ENCODE results near the gene ZBTB46.

The ZBTB46 gene

DNA sequence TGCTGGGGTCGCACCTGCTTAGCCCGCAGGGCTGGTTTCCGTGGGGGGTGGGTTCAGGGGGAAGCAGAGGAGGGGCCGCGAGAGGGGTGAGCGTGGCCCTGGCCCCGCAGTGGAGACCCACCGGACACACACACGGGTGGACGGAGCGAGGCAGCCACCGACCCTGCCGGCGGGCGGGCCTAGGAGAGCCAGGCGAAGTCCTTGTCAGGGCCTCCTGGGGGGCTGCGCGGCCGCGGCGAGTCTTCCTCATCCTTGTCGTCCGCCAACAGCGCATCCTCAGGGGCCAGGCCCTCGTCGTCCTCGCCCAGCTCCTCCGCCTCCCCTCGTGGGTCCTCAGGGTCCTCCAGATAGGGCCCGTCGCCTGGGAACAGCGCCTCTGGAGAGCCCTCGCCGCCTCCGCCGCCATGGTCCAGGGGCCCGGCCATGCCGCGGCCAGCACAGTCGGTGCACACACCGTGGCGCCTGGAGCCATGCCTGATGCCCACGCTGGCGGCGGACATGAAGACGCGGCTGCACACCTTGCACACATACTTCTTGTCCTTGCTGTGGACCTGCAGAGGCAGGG, 84.2 kb downstream of the ZBTB46 start:
- TF ChIP-seq SIN3A (IDR thresholded peaks at IDR 0.05; ENCODE audit: borderline replicate concordance, insufficient read depth, low read length) (no peak), POLR2AphosphoS5 (IDR thresholded peaks at IDR 0.05; ENCODE audit: low read depth, low read length) (no peak), TAF1 (IDR thresholded peaks at IDR 0.05; ENCODE audit: borderline replicate concordance, insufficient read depth, low read length) (no peak)

DNA sequence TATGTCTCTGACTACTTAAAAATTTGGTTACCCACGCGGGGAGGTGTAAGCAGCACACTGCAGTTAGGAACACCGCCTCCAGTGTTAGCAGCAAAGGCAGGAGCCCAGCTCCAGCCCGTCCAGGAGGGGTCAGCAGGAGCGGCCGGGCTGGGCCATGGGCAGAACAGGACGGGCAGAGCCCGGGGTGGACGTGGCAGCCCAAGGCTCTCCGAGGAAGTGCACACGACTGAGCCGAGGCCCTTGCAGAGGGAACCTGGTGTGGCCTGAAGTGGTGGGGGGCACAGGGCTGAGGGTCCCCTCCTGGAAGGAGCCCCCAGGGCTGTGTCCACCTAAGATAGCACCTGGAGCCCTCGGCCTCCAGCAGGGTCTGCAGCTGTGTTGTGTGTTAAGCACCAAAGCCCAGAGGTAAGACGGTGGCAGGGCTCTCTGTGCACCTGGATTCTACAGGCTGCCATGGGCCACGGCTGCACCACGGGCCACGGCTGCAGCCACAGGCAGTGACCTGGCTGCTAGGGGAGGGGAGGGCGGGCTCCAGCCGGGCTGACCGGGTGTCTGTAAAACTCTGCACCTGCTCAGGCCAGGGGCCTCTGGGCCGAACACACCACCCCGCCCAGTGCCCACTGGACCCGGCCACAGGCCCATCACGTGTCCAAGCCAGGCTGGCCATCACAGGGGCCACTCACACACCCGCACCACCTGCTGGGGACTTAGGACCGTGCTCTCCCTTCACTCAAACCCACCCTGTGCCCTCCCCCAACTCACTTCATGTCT, 84.9 kb downstream of the ZBTB46 start:
- TF ChIP-seq POLR2AphosphoS5 (IDR thresholded peaks at IDR 0.05; ENCODE audit: low read depth, low read length), result no peak
- TF ChIP-seq FOXP2 (optimal IDR thresholded peaks at IDR 0.05; ENCODE audit: borderline replicate concordance, extremely low read depth, extremely low read length, insufficient read depth), result no peak
- TF ChIP-seq TAF1 (IDR thresholded peaks at IDR 0.05; ENCODE audit: borderline replicate concordance, insufficient read depth, low read length), result no peak
- TF ChIP-seq, protein P1, sequence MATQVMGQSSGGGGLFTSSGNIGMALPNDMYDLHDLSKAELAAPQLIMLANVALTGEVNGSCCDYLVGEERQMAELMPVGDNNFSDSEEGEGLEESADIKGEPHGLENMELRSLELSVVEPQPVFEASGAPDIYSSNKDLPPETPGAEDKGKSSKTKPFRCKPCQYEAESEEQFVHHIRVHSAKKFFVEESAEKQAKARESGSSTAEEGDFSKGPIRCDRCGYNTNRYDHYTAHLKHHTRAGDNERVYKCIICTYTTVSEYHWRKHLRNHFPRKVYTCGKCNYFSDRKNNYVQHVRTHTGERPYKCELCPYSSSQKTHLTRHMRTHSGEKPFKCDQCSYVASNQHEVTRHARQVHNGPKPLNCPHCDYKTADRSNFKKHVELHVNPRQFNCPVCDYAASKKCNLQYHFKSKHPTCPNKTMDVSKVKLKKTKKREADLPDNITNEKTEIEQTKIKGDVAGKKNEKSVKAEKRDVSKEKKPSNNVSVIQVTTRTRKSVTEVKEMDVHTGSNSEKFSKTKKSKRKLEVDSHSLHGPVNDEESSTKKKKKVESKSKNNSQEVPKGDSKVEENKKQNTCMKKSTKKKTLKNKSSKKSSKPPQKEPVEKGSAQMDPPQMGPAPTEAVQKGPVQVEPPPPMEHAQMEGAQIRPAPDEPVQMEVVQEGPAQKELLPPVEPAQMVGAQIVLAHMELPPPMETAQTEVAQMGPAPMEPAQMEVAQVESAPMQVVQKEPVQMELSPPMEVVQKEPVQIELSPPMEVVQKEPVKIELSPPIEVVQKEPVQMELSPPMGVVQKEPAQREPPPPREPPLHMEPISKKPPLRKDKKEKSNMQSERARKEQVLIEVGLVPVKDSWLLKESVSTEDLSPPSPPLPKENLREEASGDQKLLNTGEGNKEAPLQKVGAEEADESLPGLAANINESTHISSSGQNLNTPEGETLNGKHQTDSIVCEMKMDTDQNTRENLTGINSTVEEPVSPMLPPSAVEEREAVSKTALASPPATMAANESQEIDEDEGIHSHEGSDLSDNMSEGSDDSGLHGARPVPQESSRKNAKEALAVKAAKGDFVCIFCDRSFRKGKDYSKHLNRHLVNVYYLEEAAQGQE (IDR thresholded peaks at IDR 0.05; ENCODE audit: insufficient read depth in 1 of 2, low read depth in 2 of 2, low read length in 2 of 2), result no peak
- no peak for TF ChIP-seq SIN3A (IDR thresholded peaks at IDR 0.05; ENCODE audit: borderline replicate concordance, insufficient read depth, low read length)

DNA sequence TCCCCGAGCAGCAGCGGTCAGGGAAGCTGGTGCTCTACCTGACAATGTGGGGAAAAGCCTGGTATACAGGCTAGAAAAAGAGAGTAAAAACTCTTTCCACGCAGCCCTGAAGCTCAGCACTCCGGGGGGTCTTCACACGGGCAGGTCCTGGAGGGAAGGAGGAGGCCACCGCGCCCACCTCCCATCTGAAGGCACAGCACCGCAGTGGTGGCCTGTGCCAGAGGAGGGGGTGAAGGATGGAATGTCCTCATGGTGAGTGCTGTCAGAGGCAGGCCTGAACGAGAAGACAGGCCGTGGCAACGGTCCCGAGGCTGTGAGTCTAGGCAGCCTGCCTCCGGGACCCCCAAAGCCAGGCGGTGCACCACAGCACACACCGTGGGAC, 85.6 kb downstream of the ZBTB46 start:
- no peak for TF ChIP-seq POLR2AphosphoS5 (IDR thresholded peaks at IDR 0.05; ENCODE audit: low read depth, low read length)
- TF ChIP-seq, protein P1 (IDR thresholded peaks at IDR 0.05; ENCODE audit: insufficient read depth in 1 of 2, low read depth in 2 of 2, low read length in 2 of 2), result no peak

- TF ChIP-seq FOXP2 (optimal IDR thresholded peaks at IDR 0.05; ENCODE audit: borderline replicate concordance, extremely low read depth, extremely low read length, insufficient read depth) (no peak), SIN3A (IDR thresholded peaks at IDR 0.05; ENCODE audit: borderline replicate concordance, insufficient read depth, low read length) (no peak), TAF1 (IDR thresholded peaks at IDR 0.05; ENCODE audit: borderline replicate concordance, insufficient read depth, low read length) (no peak), POLR2AphosphoS5 (IDR thresholded peaks at IDR 0.05; ENCODE audit: low read depth, low read length) (peak; percentile 47)
- TF ChIP-seq, protein P1 (IDR thresholded peaks at IDR 0.05; ENCODE audit: insufficient read depth in 1 of 2, low read depth in 2 of 2, low read length in 2 of 2), result no peak
Observed at GRCh38 chr20:63744574-63745423, 86.3 kb downstream of the ZBTB46 start.

- no peak for TF ChIP-seq SIN3A (IDR thresholded peaks at IDR 0.05; ENCODE audit: borderline replicate concordance, insufficient read depth, low read length)
- TF ChIP-seq TAF1 (IDR thresholded peaks at IDR 0.05; ENCODE audit: borderline replicate concordance, insufficient read depth, low read length), result no peak
- no peak for TF ChIP-seq POLR2AphosphoS5 (IDR thresholded peaks at IDR 0.05; ENCODE audit: low read depth, low read length)
- TF ChIP-seq, protein P1 (IDR thresholded peaks at IDR 0.05; ENCODE audit: insufficient read depth in 1 of 2, low read depth in 2 of 2, low read length in 2 of 2), result no peak
- TF ChIP-seq FOXP2 (optimal IDR thresholded peaks at IDR 0.05; ENCODE audit: borderline replicate concordance, extremely low read depth, extremely low read length, insufficient read depth), result no peak
Observed at GRCh38 chr20:63744158-63744557, 86.9 kb downstream of the ZBTB46 start.
